WTC11 (cell line): ENCODE data around the gene PMIS2. TPM values are rescaled to one million over a fixed set of nuclear protein-coding genes. Genes with fewer than 3 reads are reported as not detected.
A peak's percentile ranks its signal among the peaks of the same experiment; 100 is the strongest.

Source experiments
- ATAC-seq: fragments of 200-7000 bp; cut with Tn5 transposase; 2 replicates; pipeline ENCODE4 v1.10.0; 2021; ENCODE audit warnings: mild to moderate bottlenecking, moderate library complexity
- CTCF ChIA-PET: fragments of 300-600 bp; sonication (Branson Sonifier 250); formaldehyde crosslinking; loops from one replicate; lab custom pipeline; 2021; ENCODE audit warnings: antibody characterized with exemption; lab: Charles Lee
- POLR2A ChIA-PET: fragments of 350-600 bp; sonication (Branson Sonifier 250); formaldehyde crosslinking; loops from one replicate; lab custom pipeline; 2021; ENCODE audit warnings: antibody characterized with exemption; lab: Charles Lee
- DNase-seq: peaks from one replicate; pipeline ENCODE4 v3.0.0; 2021; ENCODE audit warnings: low spot score
- H3K27ac Mint-ChIP-seq: 2 replicates; pipeline ENCODE4 v1.8.0; 2021; ENCODE audit warnings: mixed read lengths
- H3K27me3 Mint-ChIP-seq: 2 replicates; pipeline ENCODE4 v1.8.0; 2021; ENCODE audit warnings: low read depth, mild to moderate bottlenecking, moderate library complexity, mixed read lengths
- H3K36me3 Mint-ChIP-seq: 2 replicates; pipeline ENCODE4 v1.8.0; 2021; ENCODE audit warnings: mixed read lengths
- H3K4me1 Mint-ChIP-seq: 2 replicates; pipeline ENCODE4 v1.8.0; 2022; ENCODE audit warnings: mixed read lengths
- H3K4me3 Mint-ChIP-seq: 2 replicates; pipeline ENCODE4 v1.8.0; 2021; ENCODE audit warnings: mild to moderate bottlenecking, moderate library complexity, mixed read lengths
- H3K9me3 Mint-ChIP-seq: 2 replicates; pipeline ENCODE4 v1.8.0; 2021; ENCODE audit warnings: mixed read lengths
- CREM ChIP-seq: sonication (generic); formaldehyde crosslinking; IDR thresholded peaks from 2 replicates; pipeline ENCODE4 v1.8.1; 2022; ENCODE audit warnings: mild to moderate bottlenecking, missing genetic modification reagents, moderate library complexity
- GTF2I ChIP-seq: fragments of 250-450 bp; sonication (Bioruptor Pico); conservative IDR thresholded peaks from 2 replicates; pipeline ENCODE4 v1.4.0; 2021; ENCODE audit warnings: mild to moderate bottlenecking
- HMGA2 ChIP-seq: fragments of 250-450 bp; sonication (Bioruptor Pico); IDR thresholded peaks from 2 replicates; pipeline ENCODE4 v1.4.0; 2021; ENCODE audit warnings: mild to moderate bottlenecking, moderate library complexity
- JUN ChIP-seq: sonication (generic); formaldehyde crosslinking; IDR thresholded peaks from 2 replicates; pipeline ENCODE4 v1.8.0; 2023; ENCODE audit warnings: mild to moderate bottlenecking, missing genetic modification reagents
- KAT7 ChIP-seq: sonication (generic); formaldehyde crosslinking; IDR thresholded peaks from 2 replicates; pipeline ENCODE4 v1.8.1; 2023; ENCODE audit warnings: missing genetic modification reagents, mild to moderate bottlenecking, borderline replicate concordance
- NFATC4 ChIP-seq: fragments of 250-450 bp; sonication (Bioruptor Pico); IDR thresholded peaks from 2 replicates; pipeline ENCODE4 v1.9.0; 2021; ENCODE audit warnings: mild to moderate bottlenecking
- NFE2L1 ChIP-seq: sonication (generic); formaldehyde crosslinking; IDR thresholded peaks from 2 replicates; pipeline ENCODE4 v1.8.1; 2023; ENCODE audit warnings: missing genetic modification reagents
- NR2C2 ChIP-seq: sonication (generic); formaldehyde crosslinking; IDR thresholded peaks from 2 replicates; pipeline ENCODE4 v1.8.0; 2022; ENCODE audit warnings: mild to moderate bottlenecking, missing genetic modification reagents
- TEAD1 ChIP-seq: sonication (generic); formaldehyde crosslinking; IDR thresholded peaks from 2 replicates; pipeline ENCODE4 v1.8.0; 2022; ENCODE audit warnings: mild to moderate bottlenecking, missing genetic modification reagents
- TEAD4 ChIP-seq: sonication (generic); formaldehyde crosslinking; IDR thresholded peaks from 2 replicates; pipeline ENCODE4 v1.8.0; 2022; ENCODE audit warnings: mild to moderate bottlenecking, missing genetic modification reagents
- ZNF219 ChIP-seq: sonication (generic); formaldehyde crosslinking; IDR thresholded peaks from 2 replicates; pipeline ENCODE4 v1.8.0; 2023; ENCODE audit warnings: missing genetic modification reagents, mild to moderate bottlenecking, borderline replicate concordance
- total RNA-seq: library from RNA; stranded (reverse); gene quantifications from 3 replicates; pipeline ENCODE4 v1.2.3, GENCODE V29; 2021
- TF ChIP-seq, protein P1 (sequence below): sonication (generic); formaldehyde crosslinking; IDR thresholded peaks from 2 replicates; pipeline ENCODE4 v1.8.1; 2022; ENCODE audit warnings: low read depth, mild to moderate bottlenecking, moderate library complexity, missing genetic modification reagents, borderline replicate concordance
- TF ChIP-seq, protein P2 (sequence below): fragments of 250-450 bp; sonication (Bioruptor Pico); IDR thresholded peaks from 2 replicates; pipeline ENCODE4 v1.9.0; 2021; ENCODE audit warnings: mild to moderate bottlenecking
- TF ChIP-seq, protein P3 (sequence below): fragments of 250-450 bp; sonication (Bioruptor Pico); IDR thresholded peaks from 2 replicates; pipeline ENCODE4 v1.9.0; 2021; ENCODE audit warnings: mild to moderate bottlenecking
- TF ChIP-seq, protein P4 (sequence below): sonication (generic); formaldehyde crosslinking; IDR thresholded peaks from 2 replicates; pipeline ENCODE4 v1.8.1; 2022; ENCODE audit warnings: missing genetic modification reagents, borderline replicate concordance
- TF ChIP-seq, protein P5 (sequence below): sonication (generic); formaldehyde crosslinking; IDR thresholded peaks from 2 replicates; pipeline ENCODE4 v1.8.1; 2023; ENCODE audit warnings: mild to moderate bottlenecking, missing genetic modification reagents
- TF ChIP-seq, protein P6 (sequence below): fragments of 200-600 bp; IDR thresholded peaks from 2 replicates; pipeline ENCODE4 v1.8.0; 2022; ENCODE audit warnings: antibody characterized with exemption
- TF ChIP-seq, protein P7 (sequence below): sonication (generic); formaldehyde crosslinking; IDR thresholded peaks from 2 replicates; pipeline ENCODE4 v1.8.0; 2022; ENCODE audit warnings: mild to moderate bottlenecking, missing genetic modification reagents

Gene PMIS2
- total RNA-seq, 1 experiment from 2014 or later, result not detected

DNA sequence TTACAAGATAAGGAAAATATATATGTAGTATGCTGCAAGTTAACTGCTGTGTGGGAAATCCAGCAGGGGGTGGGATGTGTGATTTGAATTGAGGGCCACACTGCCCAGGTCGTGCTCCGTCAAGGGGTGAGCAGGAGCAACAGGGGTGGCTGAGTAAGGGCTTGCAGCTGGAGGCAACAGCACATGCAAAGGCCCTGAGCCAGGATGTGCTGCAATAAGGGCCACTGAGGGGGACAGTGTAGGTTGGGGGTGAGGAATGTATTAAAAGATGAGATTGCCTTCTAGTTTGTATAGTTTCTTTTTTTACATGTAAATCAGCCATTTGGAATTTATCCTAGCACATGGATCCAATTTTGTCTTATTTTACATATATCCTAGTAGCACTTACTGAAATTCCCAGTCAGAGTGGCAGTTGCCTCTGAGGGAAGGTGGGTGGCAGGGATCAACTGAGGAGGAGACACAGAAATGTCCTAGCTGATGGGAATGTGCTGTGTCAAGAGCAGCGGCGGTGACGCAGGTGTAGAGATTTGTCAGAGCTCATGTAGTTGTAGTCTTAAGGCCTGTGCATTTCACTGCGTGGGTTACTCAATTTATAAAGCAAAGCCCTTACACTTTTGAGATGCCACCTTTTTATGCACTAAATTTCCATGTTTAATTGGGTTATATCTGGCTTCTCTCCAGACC is 37.5 kb downstream of the PMIS2 start (continued):
- no peak for TF ChIP-seq NR2C2 (CRISPR knock-in tag)

DNA sequence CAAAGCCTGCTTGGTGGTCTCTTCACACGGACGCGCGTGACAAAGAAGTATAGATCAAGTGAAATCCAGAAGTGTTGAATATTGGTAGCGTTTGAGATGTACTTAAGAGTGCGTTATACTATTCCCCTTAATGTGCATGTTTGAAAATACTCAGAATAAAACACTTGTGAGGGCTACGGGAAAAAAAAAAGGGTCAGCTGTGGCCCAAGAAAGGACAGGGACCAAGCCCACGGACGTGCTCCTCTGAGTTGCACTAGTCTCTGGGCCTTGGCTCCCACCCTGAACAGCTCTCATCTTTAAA is 42.2 kb downstream of the PMIS2 start:
- ChIA-PET POLR2A (no interaction called here), CTCF (interaction anchor here (0.7 kb wide), 1 partner anchor 8 kb away, joined by 3 read pairs; no protein-coding TSS in a partner anchor)
- DNase-seq (no peak), ATAC-seq (no peak)
- TF ChIP-seq, protein P1, sequence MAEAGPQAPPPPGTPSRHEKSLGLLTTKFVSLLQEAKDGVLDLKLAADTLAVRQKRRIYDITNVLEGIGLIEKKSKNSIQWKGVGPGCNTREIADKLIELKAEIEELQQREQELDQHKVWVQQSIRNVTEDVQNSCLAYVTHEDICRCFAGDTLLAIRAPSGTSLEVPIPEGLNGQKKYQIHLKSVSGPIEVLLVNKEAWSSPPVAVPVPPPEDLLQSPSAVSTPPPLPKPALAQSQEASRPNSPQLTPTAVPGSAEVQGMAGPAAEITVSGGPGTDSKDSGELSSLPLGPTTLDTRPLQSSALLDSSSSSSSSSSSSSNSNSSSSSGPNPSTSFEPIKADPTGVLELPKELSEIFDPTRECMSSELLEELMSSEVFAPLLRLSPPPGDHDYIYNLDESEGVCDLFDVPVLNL (CRISPR knock-in tag), result no peak
- TF ChIP-seq JUN (no peak), ZNF219 (CRISPR knock-in tag) (no peak), GTF2I (CRISPR knock-in tag) (no peak), NFE2L1 (no peak), TEAD4 (CRISPR knock-in tag) (no peak), NFATC4 (CRISPR knock-in tag) (no peak), HMGA2 (CRISPR knock-in tag) (no peak)
- TF ChIP-seq, protein P2, sequence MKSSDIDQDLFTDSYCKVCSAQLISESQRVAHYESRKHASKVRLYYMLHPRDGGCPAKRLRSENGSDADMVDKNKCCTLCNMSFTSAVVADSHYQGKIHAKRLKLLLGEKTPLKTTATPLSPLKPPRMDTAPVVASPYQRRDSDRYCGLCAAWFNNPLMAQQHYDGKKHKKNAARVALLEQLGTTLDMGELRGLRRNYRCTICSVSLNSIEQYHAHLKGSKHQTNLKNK (CRISPR knock-in tag), result no peak
- TF ChIP-seq, protein P3, sequence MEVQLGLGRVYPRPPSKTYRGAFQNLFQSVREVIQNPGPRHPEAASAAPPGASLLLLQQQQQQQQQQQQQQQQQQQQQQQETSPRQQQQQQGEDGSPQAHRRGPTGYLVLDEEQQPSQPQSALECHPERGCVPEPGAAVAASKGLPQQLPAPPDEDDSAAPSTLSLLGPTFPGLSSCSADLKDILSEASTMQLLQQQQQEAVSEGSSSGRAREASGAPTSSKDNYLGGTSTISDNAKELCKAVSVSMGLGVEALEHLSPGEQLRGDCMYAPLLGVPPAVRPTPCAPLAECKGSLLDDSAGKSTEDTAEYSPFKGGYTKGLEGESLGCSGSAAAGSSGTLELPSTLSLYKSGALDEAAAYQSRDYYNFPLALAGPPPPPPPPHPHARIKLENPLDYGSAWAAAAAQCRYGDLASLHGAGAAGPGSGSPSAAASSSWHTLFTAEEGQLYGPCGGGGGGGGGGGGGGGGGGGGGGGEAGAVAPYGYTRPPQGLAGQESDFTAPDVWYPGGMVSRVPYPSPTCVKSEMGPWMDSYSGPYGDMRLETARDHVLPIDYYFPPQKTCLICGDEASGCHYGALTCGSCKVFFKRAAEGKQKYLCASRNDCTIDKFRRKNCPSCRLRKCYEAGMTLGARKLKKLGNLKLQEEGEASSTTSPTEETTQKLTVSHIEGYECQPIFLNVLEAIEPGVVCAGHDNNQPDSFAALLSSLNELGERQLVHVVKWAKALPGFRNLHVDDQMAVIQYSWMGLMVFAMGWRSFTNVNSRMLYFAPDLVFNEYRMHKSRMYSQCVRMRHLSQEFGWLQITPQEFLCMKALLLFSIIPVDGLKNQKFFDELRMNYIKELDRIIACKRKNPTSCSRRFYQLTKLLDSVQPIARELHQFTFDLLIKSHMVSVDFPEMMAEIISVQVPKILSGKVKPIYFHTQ, result no peak
- TF ChIP-seq, protein P4, sequence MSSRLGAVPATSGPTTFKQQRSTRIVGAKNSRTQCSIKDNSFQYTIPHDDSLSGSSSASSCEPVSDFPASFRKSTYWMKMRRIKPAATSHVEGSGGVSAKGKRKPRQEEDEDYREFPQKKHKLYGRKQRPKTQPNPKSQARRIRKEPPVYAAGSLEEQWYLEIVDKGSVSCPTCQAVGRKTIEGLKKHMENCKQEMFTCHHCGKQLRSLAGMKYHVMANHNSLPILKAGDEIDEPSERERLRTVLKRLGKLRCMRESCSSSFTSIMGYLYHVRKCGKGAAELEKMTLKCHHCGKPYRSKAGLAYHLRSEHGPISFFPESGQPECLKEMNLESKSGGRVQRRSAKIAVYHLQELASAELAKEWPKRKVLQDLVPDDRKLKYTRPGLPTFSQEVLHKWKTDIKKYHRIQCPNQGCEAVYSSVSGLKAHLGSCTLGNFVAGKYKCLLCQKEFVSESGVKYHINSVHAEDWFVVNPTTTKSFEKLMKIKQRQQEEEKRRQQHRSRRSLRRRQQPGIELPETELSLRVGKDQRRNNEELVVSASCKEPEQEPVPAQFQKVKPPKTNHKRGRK (CRISPR knock-in tag), result no peak
- Mint-ChIP-seq H3K4me1 (peaks cover 7% of the 10 kb centered on the region), H3K9me3 (no peaks in the 10 kb centered on the region), H3K36me3 (peaks cover 24% of the 10 kb centered on the region), H3K27ac (peak overlapping the region; percentile 95), H3K27me3 (no peaks in the 10 kb centered on the region), H3K4me3 (peak overlapping the region; percentile 95)

DNA sequence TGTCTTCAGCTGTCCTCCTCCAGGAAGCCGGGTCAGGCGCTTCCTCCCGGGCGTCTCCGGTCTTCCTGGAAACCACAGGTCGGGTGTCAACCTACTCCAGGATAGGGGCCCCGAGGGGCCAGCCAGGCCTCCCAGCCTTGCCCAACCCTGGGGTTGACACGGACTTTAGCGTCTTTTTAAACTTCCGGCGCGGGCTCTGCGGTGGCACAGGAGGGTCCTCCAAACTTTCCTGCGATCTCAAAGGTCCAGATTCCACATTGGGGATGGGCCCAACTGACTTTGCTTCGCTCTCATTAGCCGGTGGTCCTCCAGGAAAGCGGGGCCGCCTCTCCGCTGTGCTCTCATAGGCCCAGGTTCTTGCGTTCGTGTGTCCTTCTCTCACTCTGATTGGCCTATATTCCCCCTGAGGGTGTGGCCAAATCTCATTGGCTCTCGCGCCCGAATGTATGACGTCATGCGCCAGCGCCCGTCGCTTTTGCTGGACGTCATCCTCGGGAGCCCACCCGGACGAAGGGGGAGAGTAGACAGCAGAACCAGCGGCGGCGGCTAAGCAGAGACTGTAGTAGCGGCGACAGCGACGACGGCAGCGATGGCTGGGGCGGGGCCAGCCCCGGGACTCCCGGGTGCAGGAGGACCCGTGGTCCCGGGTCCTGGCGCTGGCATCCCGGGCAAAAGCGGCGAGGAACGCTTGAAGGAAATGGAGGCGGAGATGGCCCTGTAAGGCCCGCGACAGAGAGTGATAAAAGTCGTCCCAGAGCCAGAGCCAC is 42.8 kb downstream of the PMIS2 start, which contains the start of gene RBM42:
Gene RBM42 (plus strand): TSS at position 472 of the 767 bp plus-strand sequence. CDS start 118 bp downstream, at position 590.
- peak; percentile 98 for DNase-seq
- Mint-ChIP-seq H3K27ac (peak within 1 kb of the TSS; percentile 95), H3K4me3 (peak within 1 kb of the TSS; percentile 95), H3K9me3 (no peaks in the 10 kb centered on the region), H3K36me3 (peaks cover 28% of the 10 kb centered on the region), H3K4me1 (peaks cover 7% of the 10 kb centered on the region), H3K27me3 (no peaks in the 10 kb centered on the region)
- peak; percentile 100 for ATAC-seq
- CTCF ChIA-PET, result interaction anchor here (0.7 kb wide), 1 partner anchor 9 kb away, joined by 3 read pairs; no protein-coding TSS in a partner anchor
- POLR2A ChIA-PET, result no interaction called here
- TF ChIP-seq CREM (peak; percentile 100), KAT7 (CRISPR knock-in tag) (no peak), TEAD1 (CRISPR knock-in tag) (peak; percentile 68; the same call in 1 of the 2 replicates), GTF2I (CRISPR knock-in tag) (no peak)
- TF ChIP-seq, protein P5, sequence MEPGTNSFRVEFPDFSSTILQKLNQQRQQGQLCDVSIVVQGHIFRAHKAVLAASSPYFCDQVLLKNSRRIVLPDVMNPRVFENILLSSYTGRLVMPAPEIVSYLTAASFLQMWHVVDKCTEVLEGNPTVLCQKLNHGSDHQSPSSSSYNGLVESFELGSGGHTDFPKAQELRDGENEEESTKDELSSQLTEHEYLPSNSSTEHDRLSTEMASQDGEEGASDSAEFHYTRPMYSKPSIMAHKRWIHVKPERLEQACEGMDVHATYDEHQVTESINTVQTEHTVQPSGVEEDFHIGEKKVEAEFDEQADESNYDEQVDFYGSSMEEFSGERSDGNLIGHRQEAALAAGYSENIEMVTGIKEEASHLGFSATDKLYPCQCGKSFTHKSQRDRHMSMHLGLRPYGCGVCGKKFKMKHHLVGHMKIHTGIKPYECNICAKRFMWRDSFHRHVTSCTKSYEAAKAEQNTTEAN (CRISPR knock-in tag), result no peak
- TF ChIP-seq, protein P3, result no peak
- TF ChIP-seq, protein P6, sequence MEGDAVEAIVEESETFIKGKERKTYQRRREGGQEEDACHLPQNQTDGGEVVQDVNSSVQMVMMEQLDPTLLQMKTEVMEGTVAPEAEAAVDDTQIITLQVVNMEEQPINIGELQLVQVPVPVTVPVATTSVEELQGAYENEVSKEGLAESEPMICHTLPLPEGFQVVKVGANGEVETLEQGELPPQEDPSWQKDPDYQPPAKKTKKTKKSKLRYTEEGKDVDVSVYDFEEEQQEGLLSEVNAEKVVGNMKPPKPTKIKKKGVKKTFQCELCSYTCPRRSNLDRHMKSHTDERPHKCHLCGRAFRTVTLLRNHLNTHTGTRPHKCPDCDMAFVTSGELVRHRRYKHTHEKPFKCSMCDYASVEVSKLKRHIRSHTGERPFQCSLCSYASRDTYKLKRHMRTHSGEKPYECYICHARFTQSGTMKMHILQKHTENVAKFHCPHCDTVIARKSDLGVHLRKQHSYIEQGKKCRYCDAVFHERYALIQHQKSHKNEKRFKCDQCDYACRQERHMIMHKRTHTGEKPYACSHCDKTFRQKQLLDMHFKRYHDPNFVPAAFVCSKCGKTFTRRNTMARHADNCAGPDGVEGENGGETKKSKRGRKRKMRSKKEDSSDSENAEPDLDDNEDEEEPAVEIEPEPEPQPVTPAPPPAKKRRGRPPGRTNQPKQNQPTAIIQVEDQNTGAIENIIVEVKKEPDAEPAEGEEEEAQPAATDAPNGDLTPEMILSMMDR, result no peak
- TF ChIP-seq, protein P7, sequence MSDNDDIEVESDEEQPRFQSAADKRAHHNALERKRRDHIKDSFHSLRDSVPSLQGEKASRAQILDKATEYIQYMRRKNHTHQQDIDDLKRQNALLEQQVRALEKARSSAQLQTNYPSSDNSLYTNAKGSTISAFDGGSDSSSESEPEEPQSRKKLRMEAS, result 0 out of 2 replicates have a peak, but pooled peaks have one; percentile 25
